Keratinocyte (primary cell): ENCODE data around the gene ADAMTSL5.
"Not testable (repeated sequence)": the region's sequence is repeated elsewhere in the genome, so short reads cannot be mapped to it uniquely, and the experiment has no call there.

ENCODE experiments used
- CTCF ChIP-seq, 3 experiments: IDR thresholded peaks in 1 of 3; conservative IDR thresholded peaks in 1 of 3; optimal IDR thresholded peaks in 1 of 3; 2 replicates in 2 of 3; 3 replicates in 1 of 3; pipeline versions ENCODE3 to v1.5.1; 2011; ENCODE audit warnings: low read length in 3 of 3, mild to moderate bottlenecking in 3 of 3, moderate library complexity in 2 of 3, control low read depth in 1 of 3, inconsistent platforms in 1 of 3; ENCODE audit not compliant: insufficient read depth in 2 of 3; ENCODE audit errors: extremely low read depth in 1 of 3
- EZH2 ChIP-seq: IDR thresholded peaks from one replicate; pipeline ENCODE4 v1.6.1; 2012; ENCODE audit warnings: inconsistent platforms, mild to moderate bottlenecking, low read length, moderate library complexity

- not testable (repeated sequence) for TF ChIP-seq CTCF (optimal IDR thresholded peaks at IDR 0.05 in 1 of 3, IDR thresholded peaks at IDR 0.05 in 1 of 3, conservative IDR thresholded peaks at IDR 0.05 in 1 of 3; ENCODE audit: extremely low read depth in 1 of 3, insufficient read depth in 2 of 3, low read length in 3 of 3); EZH2
Measured at GRCh38 chr19:1539749-1540148, 26.9 kb upstream of the ADAMTSL5 start.
